WERI-Rb-1 (cell line): ENCODE data around the gene UBE2G2.

Source experiments
- DNase-seq: peaks from one replicate; pipeline ENCODE4 v3.0.0-alpha.2; 2020
- H3K27ac ChIP-seq: fragments of 250-450 bp; sonication (Bioruptor Pico); 2 replicates; pipeline ENCODE4 v1.5.1; 2020; ENCODE audit warnings: mild to moderate bottlenecking, moderate library complexity
- H3K27me3 ChIP-seq: fragments of 250-450 bp; sonication (Bioruptor Pico); 2 replicates; pipeline ENCODE4 v1.5.1; 2021; ENCODE audit warnings: mild to moderate bottlenecking, low read depth, moderate library complexity; ENCODE audit not compliant: insufficient read depth, severe bottlenecking
- H3K36me3 ChIP-seq: fragments of 250-450 bp; sonication (Bioruptor Pico); 2 replicates; pipeline ENCODE4 v1.5.1; 2020; ENCODE audit warnings: mild to moderate bottlenecking, moderate library complexity
- H3K4me3 ChIP-seq: 2 replicates; pipeline ENCODE4 v1.5.1; 2011; ENCODE audit warnings: low read depth, mild to moderate bottlenecking, control low read depth, low read length
- H3K9me3 ChIP-seq: fragments of 250-450 bp; sonication (Bioruptor Pico); 2 replicates; pipeline ENCODE4 v1.5.1; 2021; ENCODE audit warnings: mild to moderate bottlenecking, moderate library complexity; ENCODE audit not compliant: severe bottlenecking
- TF ChIP-seq, protein P1 (sequence below): IDR thresholded peaks from 2 replicates; pipeline ENCODE4 v1.5.1; 2011; ENCODE audit warnings: low read depth, mild to moderate bottlenecking, control low read depth, inconsistent platforms, low read length

The UBE2G2 gene

GRCh38 chr21:44749116-44749758, 52.4 kb downstream of the UBE2G2 start:
- Histone ChIP-seq H3K27ac (no peak overlapping the region), H3K4me3 (no peak overlapping the region), H3K9me3 (peaks cover 9% of the 10 kb centered on the region), H3K36me3 (no peaks in the 10 kb centered on the region), H3K27me3 (no peaks in the 10 kb centered on the region)
- TF ChIP-seq, protein P1, sequence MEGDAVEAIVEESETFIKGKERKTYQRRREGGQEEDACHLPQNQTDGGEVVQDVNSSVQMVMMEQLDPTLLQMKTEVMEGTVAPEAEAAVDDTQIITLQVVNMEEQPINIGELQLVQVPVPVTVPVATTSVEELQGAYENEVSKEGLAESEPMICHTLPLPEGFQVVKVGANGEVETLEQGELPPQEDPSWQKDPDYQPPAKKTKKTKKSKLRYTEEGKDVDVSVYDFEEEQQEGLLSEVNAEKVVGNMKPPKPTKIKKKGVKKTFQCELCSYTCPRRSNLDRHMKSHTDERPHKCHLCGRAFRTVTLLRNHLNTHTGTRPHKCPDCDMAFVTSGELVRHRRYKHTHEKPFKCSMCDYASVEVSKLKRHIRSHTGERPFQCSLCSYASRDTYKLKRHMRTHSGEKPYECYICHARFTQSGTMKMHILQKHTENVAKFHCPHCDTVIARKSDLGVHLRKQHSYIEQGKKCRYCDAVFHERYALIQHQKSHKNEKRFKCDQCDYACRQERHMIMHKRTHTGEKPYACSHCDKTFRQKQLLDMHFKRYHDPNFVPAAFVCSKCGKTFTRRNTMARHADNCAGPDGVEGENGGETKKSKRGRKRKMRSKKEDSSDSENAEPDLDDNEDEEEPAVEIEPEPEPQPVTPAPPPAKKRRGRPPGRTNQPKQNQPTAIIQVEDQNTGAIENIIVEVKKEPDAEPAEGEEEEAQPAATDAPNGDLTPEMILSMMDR, result no peak
- DNase-seq, result no peak

DNA sequence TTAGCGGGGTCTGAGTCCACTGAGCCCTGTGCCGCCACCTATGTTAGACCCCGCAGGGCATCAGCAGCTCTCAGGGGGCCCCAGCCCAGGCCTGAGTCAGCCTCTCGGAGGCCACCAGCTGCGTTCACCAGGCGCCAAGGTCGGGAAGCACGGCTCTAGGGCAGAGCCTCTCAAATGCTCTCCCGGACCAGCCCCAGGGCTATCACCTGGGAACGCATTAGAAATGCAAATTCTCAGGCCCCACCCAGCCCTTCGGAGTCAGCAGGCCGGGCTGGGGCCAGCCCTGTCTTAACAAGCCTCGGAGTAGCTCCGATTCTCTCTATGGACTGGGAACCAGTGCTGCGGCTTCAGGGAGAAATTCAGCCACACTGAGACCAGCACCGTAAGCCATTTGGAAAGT, 53.0 kb downstream of the UBE2G2 start:
- no peak for DNase-seq
- Histone ChIP-seq H3K27me3 (no peaks in the 10 kb centered on the region), H3K4me3 (no peak overlapping the region), H3K27ac (no peak overlapping the region), H3K9me3 (peaks cover 14% of the 10 kb centered on the region), H3K36me3 (no peaks in the 10 kb centered on the region)
- TF ChIP-seq, protein P1, result no peak

DNA sequence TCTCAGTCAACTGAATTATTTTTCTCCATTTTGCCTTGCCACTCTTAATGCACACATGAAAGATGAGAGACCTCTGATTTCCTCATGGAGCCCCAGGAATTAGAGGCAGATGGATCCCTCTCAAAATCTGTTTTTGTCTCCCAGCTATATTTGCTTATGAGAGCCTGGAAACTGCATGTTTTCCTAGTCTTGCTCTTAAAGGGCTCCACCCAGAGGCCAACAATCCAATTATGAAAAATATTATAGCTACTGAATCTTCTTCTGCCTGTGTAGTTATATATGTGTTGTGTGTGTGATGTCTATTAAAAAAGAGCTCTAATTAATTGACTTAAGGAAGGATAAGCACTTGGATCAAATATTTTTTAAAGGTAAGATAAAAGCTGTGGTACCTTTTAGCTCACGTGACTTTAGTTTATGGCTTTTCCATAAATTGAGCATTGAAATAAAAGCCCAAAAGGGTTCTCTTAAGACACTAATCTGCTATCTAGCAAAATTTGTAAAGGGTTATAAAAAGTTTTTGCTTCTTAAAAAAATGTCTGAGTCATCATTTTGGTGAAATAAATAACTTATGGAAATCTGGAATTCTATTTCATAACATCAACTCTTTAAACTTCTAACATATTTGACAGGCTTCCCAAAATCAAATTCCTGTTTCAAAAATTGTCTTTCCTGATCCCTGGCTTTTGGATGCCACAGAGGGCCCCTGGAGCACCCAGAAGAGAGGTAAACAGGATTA, 59.0 kb downstream of the UBE2G2 start:
- H3K4me3 ChIP-seq, result no peak overlapping the region
- peak overlapping the region; percentile 88 for H3K27ac ChIP-seq
- peaks cover 39% of the 10 kb centered on the region for H3K9me3 ChIP-seq
- TF ChIP-seq, protein P1, result peak; percentile 43
- DNase-seq, result peak; percentile 47
- no peaks in the 10 kb centered on the region for H3K27me3 ChIP-seq
- H3K36me3 ChIP-seq, result no peaks in the 10 kb centered on the region

DNA sequence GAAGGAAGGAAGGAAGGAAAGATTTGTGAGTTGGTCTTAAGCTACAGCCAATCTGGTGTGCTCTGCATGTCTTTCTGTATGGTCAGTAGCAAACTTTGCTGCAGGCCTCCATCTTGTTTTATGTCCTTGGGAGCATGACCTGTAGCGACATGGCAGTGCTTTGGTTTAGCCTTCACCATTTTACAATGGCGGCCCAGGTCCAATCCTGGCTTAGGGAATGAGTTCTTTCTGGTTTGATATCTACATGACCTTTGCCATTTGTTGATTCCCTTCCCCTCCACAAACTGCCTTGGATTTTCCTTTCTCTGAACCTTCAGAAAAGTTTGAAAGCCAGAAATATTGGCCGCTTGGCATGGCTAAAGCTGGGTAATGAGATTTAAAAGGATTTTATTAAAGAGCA, 59.7 kb downstream of the UBE2G2 start:
- TF ChIP-seq, protein P1, result no peak
- Histone ChIP-seq H3K4me3 (no peak overlapping the region), H3K9me3 (peaks cover 42% of the 10 kb centered on the region), H3K27me3 (no peaks in the 10 kb centered on the region), H3K27ac (peak overlapping the region; percentile 88), H3K36me3 (no peaks in the 10 kb centered on the region)
- DNase-seq, result peak; percentile 56

DNA sequence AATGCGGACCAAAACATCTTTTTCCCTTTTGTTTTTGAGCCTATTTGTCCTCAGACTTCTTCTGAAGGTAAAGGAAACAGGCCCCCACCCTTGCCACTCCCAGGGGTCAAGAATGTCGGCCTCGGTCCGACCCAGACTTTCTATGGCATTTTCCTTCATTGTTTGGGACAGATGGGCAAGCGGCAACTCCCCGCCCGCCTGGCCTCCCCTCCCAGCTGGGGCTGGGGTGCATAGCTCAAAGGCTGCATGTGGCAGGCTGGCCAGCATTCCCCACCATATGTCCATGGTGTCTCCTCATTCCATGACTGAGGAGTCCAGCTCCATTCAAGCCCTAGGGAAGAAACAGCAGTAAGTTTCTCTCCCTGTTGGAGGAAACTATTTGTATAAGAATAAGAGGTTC, 60.9 kb downstream of the UBE2G2 start:
- Histone ChIP-seq H3K4me3 (no peak overlapping the region), H3K27me3 (no peaks in the 10 kb centered on the region), H3K27ac (peak overlapping the region; percentile 38), H3K36me3 (no peaks in the 10 kb centered on the region), H3K9me3 (peaks cover 46% of the 10 kb centered on the region)
- TF ChIP-seq, protein P1, result no peak
- peak; percentile 13 for DNase-seq
